Measurements from ENCODE around the gene SERF2.

- TF ChIP-seq POLR2A (IDR thresholded peaks at IDR 0.05; ENCODE audit: low read length) = no peak
- no peak for TF ChIP-seq GATA1 (IDR thresholded peaks at IDR 0.05; ENCODE audit: low read depth, low read length)
Observed at GRCh38 chr15:43821505-43821904, 29.4 kb downstream of the SERF2 start.
